Stimulated activated CD4-positive, alpha-beta T cell treated with anti-CD3 and anti-CD28 coated beads, Interleukin-12 subunit alpha, Interleukin-12 subunit beta, amount 100 ng/mL, for 4 hours (primary cell): ENCODE results near the gene CFD.

Source experiments
- DNase-seq: peaks from one replicate; pipeline ENCODE4 v3.0.0-alpha.2; 2020

CFD gene

DNA sequence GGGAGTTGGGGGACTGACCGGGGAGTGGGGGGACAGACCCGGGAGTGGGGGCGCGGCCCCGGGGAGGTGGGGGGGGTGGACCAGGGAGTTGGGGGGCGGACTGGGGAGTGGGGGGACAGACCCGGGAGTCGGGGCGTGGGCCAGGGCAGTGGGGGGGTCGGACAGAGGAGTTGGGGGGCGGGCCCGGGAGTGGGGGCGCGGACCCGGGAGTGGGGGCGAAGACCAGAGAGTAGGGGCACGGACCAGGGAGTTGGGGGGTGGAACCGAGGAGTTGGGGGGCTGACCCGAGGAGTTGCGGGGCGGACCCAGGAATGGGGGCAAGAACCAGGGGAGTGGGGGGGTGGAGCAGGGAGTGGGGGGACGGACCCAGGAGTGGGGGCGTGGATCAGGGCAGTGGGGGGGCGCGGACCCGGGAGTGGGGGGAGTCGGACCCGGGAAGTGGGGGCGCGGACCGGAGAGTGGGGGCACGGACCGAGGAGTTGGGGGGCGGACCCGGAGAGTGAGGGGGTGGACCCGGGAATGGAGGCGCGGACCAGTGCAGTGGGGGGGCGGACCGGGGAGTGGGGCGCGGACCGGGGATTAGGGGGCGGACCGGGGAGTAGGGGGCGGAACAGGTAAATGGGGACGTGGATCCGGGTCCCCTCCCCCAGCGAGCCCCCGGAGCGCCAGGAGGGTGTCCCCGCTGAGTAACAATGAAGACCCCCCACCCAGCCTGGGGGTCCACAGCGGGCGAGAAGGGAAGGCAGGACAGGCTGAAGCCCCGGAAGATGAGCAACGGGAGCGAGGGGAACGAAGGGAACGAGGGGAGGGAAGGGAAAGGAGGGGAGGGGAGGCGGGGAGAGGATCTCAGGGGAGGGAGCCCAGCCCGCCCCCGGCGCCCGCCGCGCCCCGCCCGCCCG, 53.0 kb downstream of the CFD start:
- no peak for DNase-seq
